B cell (primary cell): ENCODE results near the gene TTC32. TPM values are rescaled to one million over a fixed set of nuclear protein-coding genes. Genes with fewer than 3 reads are reported as not detected.

ENCODE experiments used
- ATAC-seq: fragments of 200-7000 bp; cut with Tn5 transposase; one replicate; pipeline ENCODE4 v1.10.0; 2021; ENCODE audit warnings: low read depth, mild to moderate bottlenecking, moderate number of reproducible peaks, moderate library complexity
- CTCF ChIA-PET: fragments of 350-600 bp; sonication (Branson Sonifier 250); formaldehyde crosslinking; loops from one replicate; lab custom pipeline; 2021; ENCODE audit warnings: antibody characterized with exemption, inconsistent platforms; lab: Charles Lee
- POLR2A ChIA-PET: fragments of 350-600 bp; sonication (Branson Sonifier 250); formaldehyde crosslinking; loops from one replicate; lab custom pipeline; 2021; ENCODE audit warnings: antibody characterized with exemption; lab: Charles Lee
- DNase-seq: peaks from one replicate; pipeline ENCODE4 v3.0.0; 2013
- H2AFZ ChIP-seq: 2 replicates; pipeline ENCODE4 v1.6.1; 2012; ENCODE audit warnings: mild to moderate bottlenecking, low read depth, low read length; ENCODE audit not compliant: insufficient read depth, poor library complexity, severe bottlenecking
- H3K27ac ChIP-seq, 2 donors: 1 replicate in 1 of 2; 2 replicates in 1 of 2; pipeline ENCODE4 v1.5.1; 2012 to 2013; ENCODE audit warnings: low read length in 2 of 2, mild to moderate bottlenecking in 2 of 2, moderate library complexity in 1 of 2
- H3K27me3 ChIP-seq, 4 experiments: fragments of 200-600 bp in 1 of 4; sonication (generic) in 1 of 4; replicated peaks in 1 of 4; 1 replicate in 2 of 4; 2 replicates in 2 of 4; pipeline versions ENCODE4 v1.6.1 to v1.7.0; 2013 to 2016; ENCODE audit warnings: low read length in 3 of 4, mild to moderate bottlenecking in 2 of 4, mixed read lengths in 1 of 4, moderate library complexity in 1 of 4; ENCODE audit not compliant: insufficient read depth in 4 of 4, control insufficient read depth in 3 of 4; ENCODE audit errors: control extremely low read depth in 1 of 4
- H3K36me3 ChIP-seq, 2 experiments: replicated peaks in 1 of 2; 1 replicate in 1 of 2; 2 replicates in 1 of 2; pipeline versions ENCODE4 v1.6.1 to v1.7.1; 2013; ENCODE audit warnings: low read length in 1 of 2; ENCODE audit not compliant: insufficient read depth in 2 of 2, control insufficient read depth in 1 of 2; ENCODE audit errors: control extremely low read depth in 1 of 2, extremely low read depth in 1 of 2
- H3K4me1 ChIP-seq, 2 donors: fragments of 200-600 bp in 1 of 2; sonication (generic) in 1 of 2; 1 replicate in 1 of 2; 2 replicates in 1 of 2; pipeline versions ENCODE4 v1.5.1 to v1.6.1; 2013 to 2017; ENCODE audit warnings: low read length in 2 of 2; ENCODE audit not compliant: control insufficient read depth in 2 of 2, insufficient read depth in 2 of 2
- H3K4me2 ChIP-seq: replicated peaks from 2 replicates; pipeline ENCODE3; 2012; ENCODE audit warnings: mild to moderate bottlenecking, low read depth, low read length; ENCODE audit not compliant: poor library complexity, severe bottlenecking
- H3K4me3 ChIP-seq, 5 experiments: fragments of 200-600 bp in 1 of 5; sonication (generic) in 1 of 5; 1 replicate in 3 of 5; 2 replicates in 2 of 5; pipeline versions ENCODE4 v1.5.1 to v1.7.0; 2011 to 2016; ENCODE audit warnings: low read length in 4 of 5, mild to moderate bottlenecking in 4 of 5, low read depth in 2 of 5, control low read depth in 1 of 5, moderate library complexity in 1 of 5; ENCODE audit not compliant: insufficient read depth in 1 of 5; ENCODE audit errors: control extremely low read depth in 1 of 5, extremely low read depth in 1 of 5
- H3K79me2 ChIP-seq: fragments of 200-600 bp; sonication (generic); one replicate; pipeline ENCODE4 v1.6.0; 2016; ENCODE audit warnings: low read length; ENCODE audit not compliant: control insufficient read depth, insufficient read depth
- H3K9ac ChIP-seq: fragments of 200-600 bp; sonication (generic); 2 replicates; pipeline ENCODE4 v1.6.1; 2017; ENCODE audit warnings: mild to moderate bottlenecking, low read length, moderate library complexity
- H3K9me3 ChIP-seq, 3 donors: one replicate each; pipeline versions ENCODE4 v1.6.1 to v1.7.1; 2013; ENCODE audit warnings: low read length in 2 of 3; ENCODE audit not compliant: control insufficient read depth in 2 of 3, insufficient read depth in 1 of 3; ENCODE audit errors: control extremely low read depth in 1 of 3
- H4K20me1 ChIP-seq: 2 replicates; pipeline ENCODE4 v1.6.0; 2012; ENCODE audit warnings: mild to moderate bottlenecking, low read length; ENCODE audit not compliant: insufficient read depth, control insufficient read depth, poor library complexity, severe bottlenecking
- H3K27ac Mint-ChIP-seq: one replicate; pipeline ENCODE4 v1.8.0; 2021; ENCODE audit warnings: mixed read lengths
- H3K27me3 Mint-ChIP-seq: one replicate; pipeline ENCODE4 v1.8.0; 2021; ENCODE audit warnings: mixed read lengths
- H3K4me1 Mint-ChIP-seq: one replicate; pipeline ENCODE4 v1.8.0; 2021; ENCODE audit warnings: mixed read lengths
- H3K4me3 Mint-ChIP-seq: one replicate; pipeline ENCODE4 v1.8.0; 2021; ENCODE audit warnings: mixed read lengths
- H3K9me3 Mint-ChIP-seq: one replicate; pipeline ENCODE4 v1.8.0; 2022; ENCODE audit warnings: mixed read lengths; ENCODE audit not compliant: insufficient read depth
- CTCF ChIP-seq: fragments of 200-600 bp; IDR thresholded peaks from one replicate; pipeline ENCODE4 v1.8.0; 2022; ENCODE audit warnings: antibody characterized with exemption, mild to moderate bottlenecking
- EZH2 ChIP-seq: IDR thresholded peaks from 2 replicates; pipeline ENCODE4 v1.6.1; 2012; ENCODE audit warnings: borderline replicate concordance, low read depth, mild to moderate bottlenecking, moderate library complexity, low read length; ENCODE audit not compliant: insufficient read depth, poor library complexity, severe bottlenecking
- WGBS: methylation state at CpG from one replicate; pipeline ENCODE4 v1.1.5; 2013; ENCODE audit warnings: missing lambda C conversion rate; ENCODE audit not compliant: insufficient coverage; 5-methylcytosine and 5-hydroxymethylcytosine counted together
- intact Hi-C: fragments of 100-400 bp; cut with micrococcal nuclease; formaldehyde crosslinking; loops from one replicate; pipeline ENCODE4 v1.10.0; 2022
- polyA plus RNA-seq: library from polyadenylated mRNA; depleted of rRNA; stranded (reverse); fragments of >200 nt; gene quantifications from 2 replicates; pipeline ENCODE4 v1.2.3, GENCODE V29; 2012
- total RNA-seq, 2 donors: library from RNA; stranded (reverse); fragments of 120-200 nt in 1 of 2; gene quantifications; 1 replicate in 1 of 2; 2 replicates in 1 of 2; pipeline versions ENCODE4 v1.2.3 to v1.2.4, GENCODE V29; 2013 to 2022

The TTC32 gene
- total and polyA plus RNA-seq, 2 donors (not counting 1 experiment from before 2014, with no cell fraction given) = 27.7 to 38.1 TPM

- intact Hi-C loops = no loop called here
- TF ChIP-seq CTCF (no peak), EZH2 (no peak)
- H3K9me3 Mint-ChIP-seq = peaks cover 4% of the 10 kb centered on the region
- ChIA-PET CTCF (no interaction called here), POLR2A (no interaction called here)
- Histone ChIP-seq H3K4me1 (no peaks in the 10 kb centered on the region), H3K27me3 (peaks cover 0 to 6% (median 0%) of the 10 kb centered on the region in 4 experiments), H3K36me3 (no peaks in the 10 kb centered on the region), H3K9me3 (peaks cover 0 to 4% (median 3%) of the 10 kb centered on the region in 3 donors), H3K79me2 (no peaks in the 10 kb centered on the region), H2AFZ (no peak overlapping the region), H3K27ac (no peak overlapping the region), H3K9ac (no peak overlapping the region), H3K4me3 (no peak overlapping the region), H4K20me1 (no peaks in the 10 kb centered on the region), H3K4me2 (no peak overlapping the region)
- no peaks in the 10 kb centered on the region for H3K4me1 Mint-ChIP-seq
- ATAC-seq (no peak), DNase-seq (no peak)
- H3K27ac Mint-ChIP-seq = no peak overlapping the region
- WGBS = 97% methylated on average over 6 of the region's 11 CpGs
- H3K4me3 Mint-ChIP-seq = no peak overlapping the region
- peaks cover 31% of the 10 kb centered on the region for H3K27me3 Mint-ChIP-seq
Observed at GRCh38 chr2:19848029-19848750, 53.6 kb downstream of the TTC32 start.

GRCh38 chr2:19847486-19847885 is 54.3 kb downstream of the TTC32 start:
- WGBS = no CpG with 5 or more reads among the region's 4 CpGs
- Histone ChIP-seq H3K27me3 (peaks cover 0 to 8% (median 0%) of the 10 kb centered on the region in 4 experiments), H3K4me3 (no peak overlapping the region), H3K27ac (no peak overlapping the region), H3K9ac (no peak overlapping the region), H3K36me3 (no peaks in the 10 kb centered on the region), H4K20me1 (no peaks in the 10 kb centered on the region), H3K79me2 (no peaks in the 10 kb centered on the region), H2AFZ (no peak overlapping the region), H3K4me1 (no peaks in the 10 kb centered on the region), H3K4me2 (no peak overlapping the region), H3K9me3 (peaks cover 0 to 4% (median 3%) of the 10 kb centered on the region in 3 donors)
- Mint-ChIP-seq H3K4me3 (no peak overlapping the region), H3K27me3 (peaks cover 37% of the 10 kb centered on the region), H3K9me3 (peaks cover 4% of the 10 kb centered on the region), H3K4me1 (no peaks in the 10 kb centered on the region), H3K27ac (no peak overlapping the region)
- intact Hi-C loops = no loop called here
- ChIA-PET POLR2A (no interaction called here), CTCF (no interaction called here)
- no peak for DNase-seq
- TF ChIP-seq CTCF (no peak), EZH2 (no peak)
- ATAC-seq = no peak
